Neural cell (in vitro differentiated cells): Measurements from ENCODE around the gene CAND1. TPM values are rescaled to one million over a fixed set of nuclear protein-coding genes. Genes with fewer than 3 reads are reported as not detected.

Experiments
- H2AFZ ChIP-seq: fragments of 200-600, 300-800 bp; sonication (generic), shearing (Covaris generic); 2 replicates; pipeline ENCODE4 v1.6.0; 2014; ENCODE audit warnings: low read depth, mild to moderate bottlenecking, antibody characterized with exemption, low read length, moderate library complexity
- H3F3A ChIP-seq: fragments of 200-600 bp; shearing (Covaris generic); 2 replicates; pipeline ENCODE4 v1.6.1; 2016; ENCODE audit warnings: mild to moderate bottlenecking, moderate library complexity, mixed read lengths, antibody characterized with exemption, low read length; ENCODE audit not compliant: insufficient read depth, poor library complexity, severe bottlenecking
- H3K27ac ChIP-seq: fragments of 200-600, 300-800 bp; sonication (generic), shearing (Covaris generic); 2 replicates; pipeline ENCODE4 v1.5.1; 2014; ENCODE audit warnings: mild to moderate bottlenecking, low read length, moderate library complexity
- H3K27me3 ChIP-seq: fragments of 300-800, 200-600 bp; sonication (generic), shearing (Covaris generic); 2 replicates; pipeline ENCODE4 v1.6.0; 2014; ENCODE audit warnings: mild to moderate bottlenecking, low read depth, low read length, moderate library complexity; ENCODE audit not compliant: insufficient read depth
- H3K36me3 ChIP-seq: fragments of 300-800, 200-600 bp; sonication (generic), shearing (Covaris generic); 2 replicates; pipeline ENCODE4 v1.5.1; 2014; ENCODE audit warnings: mild to moderate bottlenecking, antibody characterized with exemption, low read length, moderate library complexity; ENCODE audit not compliant: insufficient read depth
- H3K4me2 ChIP-seq: fragments of 300-800, 200-600 bp; sonication (generic), shearing (Covaris generic); 2 replicates; pipeline ENCODE4 v1.6.0; 2014; ENCODE audit warnings: mild to moderate bottlenecking, low read length
- H3K4me3 ChIP-seq: fragments of 300-800, 200-600 bp; sonication (generic), shearing (Covaris generic); 2 replicates; pipeline ENCODE4 v1.5.1; 2014; ENCODE audit warnings: mild to moderate bottlenecking, low read length, moderate library complexity
- H3K79me2 ChIP-seq: fragments of 200-600 bp; shearing (Covaris generic); replicated peaks from 2 replicates; pipeline ENCODE4 v1.6.0; 2014; ENCODE audit warnings: mild to moderate bottlenecking, low read length, moderate library complexity; ENCODE audit not compliant: insufficient read depth
- H3K9ac ChIP-seq: fragments of 300-800, 200-600 bp; sonication (generic), shearing (Covaris generic); 2 replicates; pipeline ENCODE4 v1.6.1; 2016; ENCODE audit warnings: mild to moderate bottlenecking, low read length, mixed read lengths
- H3K9me2 ChIP-seq: fragments of 200-600 bp; shearing (Covaris generic); 2 replicates; pipeline ENCODE4 v1.6.1; 2016; ENCODE audit warnings: mild to moderate bottlenecking, low read length, mixed read lengths; ENCODE audit not compliant: insufficient read depth
- H3K9me3 ChIP-seq: fragments of 200-600, 300-800 bp; sonication (generic), shearing (Covaris generic); 2 replicates; pipeline ENCODE4 v1.6.1; 2016; ENCODE audit warnings: mild to moderate bottlenecking, mixed run types, low read length, moderate library complexity, mixed read lengths
- H4K20me1 ChIP-seq: fragments of 200-600 bp; shearing (Covaris generic); 2 replicates; pipeline ENCODE4 v1.6.1; 2016; ENCODE audit warnings: mild to moderate bottlenecking, mixed run types; ENCODE audit not compliant: insufficient read depth
- EP300 ChIP-seq: fragments of 450-650 bp; conservative IDR thresholded peaks from 2 replicates; pipeline ENCODE4 v1.6.1; 2014; ENCODE audit warnings: antibody characterized with exemption, mild to moderate bottlenecking, moderate library complexity; ENCODE audit not compliant: poor library complexity, severe bottlenecking
- EZH2 ChIP-seq: fragments of 200-600, 300-800 bp; shearing (Covaris generic), sonication (generic); IDR thresholded peaks from 2 replicates; pipeline ENCODE4 v1.6.1; 2014; ENCODE audit warnings: antibody characterized with exemption, low read length, borderline replicate concordance, mild to moderate bottlenecking; ENCODE audit not compliant: insufficient read depth, poor library complexity, severe bottlenecking
- MXI1 ChIP-seq: fragments of 450-650 bp; conservative IDR thresholded peaks from 2 replicates; pipeline ENCODE4 v1.6.1; 2014; ENCODE audit warnings: antibody characterized with exemption, mild to moderate bottlenecking; ENCODE audit not compliant: poor library complexity, severe bottlenecking
- POLR2AphosphoS5 ChIP-seq: IDR thresholded peaks from 2 replicates; pipeline ENCODE4 v1.6.1; 2012
- RAD21 ChIP-seq: fragments of 450-650 bp; conservative IDR thresholded peaks from 2 replicates; pipeline ENCODE4 v1.6.1; 2014; ENCODE audit warnings: antibody characterized with exemption, mild to moderate bottlenecking, moderate library complexity
- SMC3 ChIP-seq: fragments of 450-650 bp; conservative IDR thresholded peaks from 2 replicates; pipeline ENCODE4 v1.6.1; 2014; ENCODE audit warnings: antibody characterized with exemption, mild to moderate bottlenecking, moderate library complexity; ENCODE audit not compliant: poor library complexity
- TAF1 ChIP-seq: IDR thresholded peaks from 2 replicates; pipeline ENCODE4 v1.6.1; 2012; ENCODE audit warnings: low read depth
- polyA plus RNA-seq: library from polyadenylated mRNA; depleted of rRNA; stranded (reverse); fragments of >200 nt; gene quantifications from 2 replicates; pipeline ENCODE4 v1.2.3, GENCODE V29; 2014
- TF ChIP-seq, protein P1 (sequence below): fragments of 450-650 bp; IDR thresholded peaks from 2 replicates; pipeline ENCODE4 v1.5.1; 2014; ENCODE audit warnings: antibody characterized with exemption, mild to moderate bottlenecking, moderate library complexity; ENCODE audit not compliant: poor library complexity, severe bottlenecking
- TF ChIP-seq, protein P2 (sequence below): IDR thresholded peaks from 2 replicates; pipeline ENCODE4 v1.6.1; 2012; ENCODE audit warnings: borderline replicate concordance

CAND1 gene
- polyA plus RNA-seq, 1 donor from 2014 or later, result 132 TPM

DNA sequence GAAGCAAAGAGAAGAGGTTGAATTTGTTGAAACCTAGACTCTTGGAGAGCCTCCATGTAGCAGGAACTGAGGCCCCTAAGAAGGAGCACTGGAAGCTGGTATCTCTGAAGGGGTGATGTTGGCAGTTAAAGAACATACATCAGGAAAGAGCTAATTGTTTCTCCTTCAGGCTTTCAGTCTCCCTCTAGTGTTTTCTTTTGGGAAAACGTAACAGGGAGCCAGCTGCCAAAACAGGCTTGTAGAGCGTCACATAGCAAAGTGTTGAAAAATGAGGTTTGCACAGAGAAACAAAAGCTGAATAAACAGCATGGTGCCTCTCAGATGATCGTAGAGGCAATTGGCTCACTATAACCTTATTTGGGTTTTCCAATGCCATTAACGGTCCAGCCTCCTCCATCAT lies 46.9 kb upstream of the CAND1 start:
- H3K4me2 ChIP-seq, result no peak overlapping the region
- no peak overlapping the region for H3K27ac ChIP-seq
- TF ChIP-seq, protein P1, sequence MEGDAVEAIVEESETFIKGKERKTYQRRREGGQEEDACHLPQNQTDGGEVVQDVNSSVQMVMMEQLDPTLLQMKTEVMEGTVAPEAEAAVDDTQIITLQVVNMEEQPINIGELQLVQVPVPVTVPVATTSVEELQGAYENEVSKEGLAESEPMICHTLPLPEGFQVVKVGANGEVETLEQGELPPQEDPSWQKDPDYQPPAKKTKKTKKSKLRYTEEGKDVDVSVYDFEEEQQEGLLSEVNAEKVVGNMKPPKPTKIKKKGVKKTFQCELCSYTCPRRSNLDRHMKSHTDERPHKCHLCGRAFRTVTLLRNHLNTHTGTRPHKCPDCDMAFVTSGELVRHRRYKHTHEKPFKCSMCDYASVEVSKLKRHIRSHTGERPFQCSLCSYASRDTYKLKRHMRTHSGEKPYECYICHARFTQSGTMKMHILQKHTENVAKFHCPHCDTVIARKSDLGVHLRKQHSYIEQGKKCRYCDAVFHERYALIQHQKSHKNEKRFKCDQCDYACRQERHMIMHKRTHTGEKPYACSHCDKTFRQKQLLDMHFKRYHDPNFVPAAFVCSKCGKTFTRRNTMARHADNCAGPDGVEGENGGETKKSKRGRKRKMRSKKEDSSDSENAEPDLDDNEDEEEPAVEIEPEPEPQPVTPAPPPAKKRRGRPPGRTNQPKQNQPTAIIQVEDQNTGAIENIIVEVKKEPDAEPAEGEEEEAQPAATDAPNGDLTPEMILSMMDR, result peak; percentile 50
- TF ChIP-seq SMC3, result peak; percentile 45
- peak; percentile 31 for TF ChIP-seq RAD21
- no peak for TF ChIP-seq EP300
- H3K9me3 ChIP-seq, result no peaks in the 10 kb centered on the region
- no peak overlapping the region for H2AFZ ChIP-seq
- no peaks in the 10 kb centered on the region for H3K27me3 ChIP-seq
- no peaks in the 10 kb centered on the region for H3K9me2 ChIP-seq
- H4K20me1 ChIP-seq, result no peaks in the 10 kb centered on the region
- H3K9ac ChIP-seq, result no peak overlapping the region
- H3K79me2 ChIP-seq, result no peaks in the 10 kb centered on the region
- no peaks in the 10 kb centered on the region for H3K36me3 ChIP-seq
- no peak overlapping the region for H3K4me3 ChIP-seq
- H3F3A ChIP-seq, result no peaks in the 10 kb centered on the region

DNA sequence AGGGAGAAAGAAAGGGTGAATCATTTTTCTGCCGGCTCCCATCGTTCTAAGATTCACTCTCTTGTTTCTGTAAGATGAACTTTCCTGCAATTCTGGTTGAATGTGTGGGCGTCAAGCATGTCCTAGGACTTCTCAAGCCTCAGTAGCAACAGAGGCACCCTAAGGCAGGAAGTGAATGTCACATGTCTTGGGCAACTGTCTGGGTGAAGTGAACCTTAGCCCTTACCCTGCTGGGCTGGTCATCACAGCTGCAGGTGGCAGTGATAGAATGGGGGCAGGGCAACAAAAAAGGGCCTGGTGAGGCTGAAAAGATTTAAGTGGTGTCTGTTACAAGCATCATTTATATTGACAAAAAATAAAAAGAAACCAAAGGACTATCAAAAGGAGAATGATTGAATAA lies 45.9 kb upstream of the CAND1 start:
- H3K4me3 ChIP-seq, result no peak overlapping the region
- no peaks in the 10 kb centered on the region for H3K79me2 ChIP-seq
- no peaks in the 10 kb centered on the region for H3F3A ChIP-seq
- no peaks in the 10 kb centered on the region for H3K27me3 ChIP-seq
- TF ChIP-seq EZH2, result no peak
- H3K4me2 ChIP-seq, result no peak overlapping the region
- no peak overlapping the region for H2AFZ ChIP-seq
- H3K9me3 ChIP-seq, result no peaks in the 10 kb centered on the region
- no peaks in the 10 kb centered on the region for H4K20me1 ChIP-seq
- no peak overlapping the region for H3K27ac ChIP-seq
- no peaks in the 10 kb centered on the region for H3K36me3 ChIP-seq
- no peak overlapping the region for H3K9ac ChIP-seq
- H3K9me2 ChIP-seq, result no peaks in the 10 kb centered on the region

DNA sequence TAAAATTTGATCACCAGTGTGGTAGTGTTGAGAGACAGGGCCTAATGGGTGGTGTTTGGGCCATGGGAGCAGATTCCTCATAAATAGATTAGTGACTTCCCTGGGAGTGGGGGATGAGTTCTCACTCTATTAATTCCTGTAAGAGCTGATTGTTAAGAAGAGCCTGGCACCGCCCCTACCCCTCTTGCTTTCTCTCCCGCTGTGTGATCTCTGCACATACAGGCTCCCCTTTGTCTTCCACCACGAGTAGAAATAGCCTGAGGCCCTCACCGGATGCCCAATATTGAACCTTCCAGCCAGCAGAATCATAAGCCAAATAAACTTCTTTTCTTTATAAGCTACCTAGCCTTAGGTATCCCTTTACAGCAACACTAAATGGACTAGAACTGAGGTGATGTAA lies 31.9 kb upstream of the CAND1 start:
- H2AFZ ChIP-seq, result no peak overlapping the region
- H3K79me2 ChIP-seq, result no peaks in the 10 kb centered on the region
- no peaks in the 10 kb centered on the region for H3K36me3 ChIP-seq
- H3K9me2 ChIP-seq, result no peaks in the 10 kb centered on the region
- H3K9ac ChIP-seq, result no peak overlapping the region
- no peak overlapping the region for H3K4me2 ChIP-seq
- H3F3A ChIP-seq, result no peaks in the 10 kb centered on the region
- H3K27me3 ChIP-seq, result no peaks in the 10 kb centered on the region
- no peaks in the 10 kb centered on the region for H4K20me1 ChIP-seq
- no peak overlapping the region for H3K4me3 ChIP-seq
- no peak overlapping the region for H3K27ac ChIP-seq
- TF ChIP-seq SMC3, result no peak
- no peak for TF ChIP-seq EZH2
- TF ChIP-seq, protein P1, result no peak
- no peak for TF ChIP-seq TAF1
- TF ChIP-seq MXI1, result no peak
- TF ChIP-seq RAD21, result no peak
- no peak for TF ChIP-seq EP300
- TF ChIP-seq, protein P2, sequence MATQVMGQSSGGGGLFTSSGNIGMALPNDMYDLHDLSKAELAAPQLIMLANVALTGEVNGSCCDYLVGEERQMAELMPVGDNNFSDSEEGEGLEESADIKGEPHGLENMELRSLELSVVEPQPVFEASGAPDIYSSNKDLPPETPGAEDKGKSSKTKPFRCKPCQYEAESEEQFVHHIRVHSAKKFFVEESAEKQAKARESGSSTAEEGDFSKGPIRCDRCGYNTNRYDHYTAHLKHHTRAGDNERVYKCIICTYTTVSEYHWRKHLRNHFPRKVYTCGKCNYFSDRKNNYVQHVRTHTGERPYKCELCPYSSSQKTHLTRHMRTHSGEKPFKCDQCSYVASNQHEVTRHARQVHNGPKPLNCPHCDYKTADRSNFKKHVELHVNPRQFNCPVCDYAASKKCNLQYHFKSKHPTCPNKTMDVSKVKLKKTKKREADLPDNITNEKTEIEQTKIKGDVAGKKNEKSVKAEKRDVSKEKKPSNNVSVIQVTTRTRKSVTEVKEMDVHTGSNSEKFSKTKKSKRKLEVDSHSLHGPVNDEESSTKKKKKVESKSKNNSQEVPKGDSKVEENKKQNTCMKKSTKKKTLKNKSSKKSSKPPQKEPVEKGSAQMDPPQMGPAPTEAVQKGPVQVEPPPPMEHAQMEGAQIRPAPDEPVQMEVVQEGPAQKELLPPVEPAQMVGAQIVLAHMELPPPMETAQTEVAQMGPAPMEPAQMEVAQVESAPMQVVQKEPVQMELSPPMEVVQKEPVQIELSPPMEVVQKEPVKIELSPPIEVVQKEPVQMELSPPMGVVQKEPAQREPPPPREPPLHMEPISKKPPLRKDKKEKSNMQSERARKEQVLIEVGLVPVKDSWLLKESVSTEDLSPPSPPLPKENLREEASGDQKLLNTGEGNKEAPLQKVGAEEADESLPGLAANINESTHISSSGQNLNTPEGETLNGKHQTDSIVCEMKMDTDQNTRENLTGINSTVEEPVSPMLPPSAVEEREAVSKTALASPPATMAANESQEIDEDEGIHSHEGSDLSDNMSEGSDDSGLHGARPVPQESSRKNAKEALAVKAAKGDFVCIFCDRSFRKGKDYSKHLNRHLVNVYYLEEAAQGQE, result no peak
- no peak for TF ChIP-seq POLR2AphosphoS5
- no peaks in the 10 kb centered on the region for H3K9me3 ChIP-seq
